GM10266 (cell line): Measurements from ENCODE around the gene TPD52L2.

Experiments
- DNase-seq: peaks from one replicate; pipeline ENCODE4 v3.0.0; 2012; ENCODE audit errors: extremely low spot score
- CTCF ChIP-seq: IDR thresholded peaks from 2 replicates; pipeline ENCODE4 v1.5.1; 2012; ENCODE audit warnings: mild to moderate bottlenecking, low read depth; ENCODE audit not compliant: control insufficient read depth, insufficient read depth; ENCODE audit errors: missing control alignments

TPD52L2 gene

DNA sequence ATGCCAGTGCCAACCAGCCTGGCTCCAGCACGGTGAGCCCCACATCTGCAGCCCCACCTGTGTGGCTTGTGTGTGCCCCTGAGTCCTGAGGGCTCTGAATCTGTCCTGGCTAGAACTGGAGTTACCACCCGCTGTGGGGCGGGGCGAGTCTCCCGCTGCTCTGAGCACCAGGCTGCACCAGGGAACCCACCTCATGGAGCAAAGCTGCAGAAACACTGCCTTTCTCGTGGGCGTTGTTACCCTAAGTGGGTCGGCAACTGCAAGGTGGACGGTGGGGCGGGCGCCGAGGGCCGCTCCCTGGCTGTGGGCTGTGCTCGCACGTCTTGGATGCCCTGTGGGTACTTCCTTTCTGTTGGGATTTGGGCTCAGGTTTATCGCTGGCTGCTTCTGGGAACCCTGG lies 21.3 kb upstream of the TPD52L2 start:
- DNase-seq = no peak
- no peak for TF ChIP-seq CTCF

GRCh38 chr20:63844511-63844991 lies 20.5 kb upstream of the TPD52L2 start:
- TF ChIP-seq CTCF = no peak
- DNase-seq = no peak

DNA sequence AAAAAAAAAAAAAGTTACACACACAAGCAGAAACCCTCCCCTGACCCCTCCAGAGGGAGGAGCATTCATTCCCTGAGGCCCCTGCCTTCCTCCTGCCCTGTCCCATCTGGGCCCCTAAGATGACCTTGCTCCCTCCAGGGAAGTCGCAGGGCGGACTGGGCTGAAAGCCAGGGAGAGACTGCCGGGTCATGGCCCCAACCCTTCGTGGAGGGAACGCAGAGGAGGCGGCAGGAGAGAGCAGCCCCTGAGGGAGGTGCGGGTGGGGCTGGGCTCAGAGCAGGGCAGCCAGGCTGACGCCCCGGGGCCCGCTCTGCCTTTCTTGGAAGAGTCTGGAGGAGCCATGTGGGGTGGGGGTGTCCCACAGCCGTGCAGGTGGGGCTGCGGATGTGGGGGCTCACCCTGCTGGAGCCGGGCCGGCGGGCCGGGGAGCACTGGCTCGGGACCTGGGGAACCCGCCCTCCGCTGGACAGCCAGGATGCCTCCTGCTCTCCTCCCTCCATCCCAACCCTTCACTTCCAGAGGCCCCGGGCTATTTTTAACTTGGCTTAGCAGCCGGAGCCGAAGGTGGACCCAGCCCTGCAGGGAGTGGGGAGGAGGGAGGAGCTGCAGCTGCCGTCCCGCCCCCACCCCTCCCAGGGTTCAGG lies 18.8 kb upstream of the TPD52L2 start:
- no peak for TF ChIP-seq CTCF
- DNase-seq = no peak

DNA sequence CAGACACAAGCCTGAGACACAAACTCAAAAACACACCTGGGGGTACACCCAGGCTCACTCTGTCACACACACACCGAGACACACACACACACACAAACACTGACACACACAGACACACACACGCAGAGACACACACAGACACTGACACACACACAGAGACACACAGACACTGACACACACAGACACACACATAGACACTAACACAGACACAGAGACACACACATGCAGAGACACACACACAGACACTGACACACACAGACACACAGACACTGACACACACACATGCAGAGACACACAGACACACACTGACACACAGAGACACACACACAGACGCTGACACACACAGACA lies 18.2 kb upstream of the TPD52L2 start:
- DNase-seq = no peak
- no peak for TF ChIP-seq CTCF

- peak; percentile 57 for DNase-seq
Measured at GRCh38 chr20:63847237-63848002, 17.6 kb upstream of the TPD52L2 start.

DNA sequence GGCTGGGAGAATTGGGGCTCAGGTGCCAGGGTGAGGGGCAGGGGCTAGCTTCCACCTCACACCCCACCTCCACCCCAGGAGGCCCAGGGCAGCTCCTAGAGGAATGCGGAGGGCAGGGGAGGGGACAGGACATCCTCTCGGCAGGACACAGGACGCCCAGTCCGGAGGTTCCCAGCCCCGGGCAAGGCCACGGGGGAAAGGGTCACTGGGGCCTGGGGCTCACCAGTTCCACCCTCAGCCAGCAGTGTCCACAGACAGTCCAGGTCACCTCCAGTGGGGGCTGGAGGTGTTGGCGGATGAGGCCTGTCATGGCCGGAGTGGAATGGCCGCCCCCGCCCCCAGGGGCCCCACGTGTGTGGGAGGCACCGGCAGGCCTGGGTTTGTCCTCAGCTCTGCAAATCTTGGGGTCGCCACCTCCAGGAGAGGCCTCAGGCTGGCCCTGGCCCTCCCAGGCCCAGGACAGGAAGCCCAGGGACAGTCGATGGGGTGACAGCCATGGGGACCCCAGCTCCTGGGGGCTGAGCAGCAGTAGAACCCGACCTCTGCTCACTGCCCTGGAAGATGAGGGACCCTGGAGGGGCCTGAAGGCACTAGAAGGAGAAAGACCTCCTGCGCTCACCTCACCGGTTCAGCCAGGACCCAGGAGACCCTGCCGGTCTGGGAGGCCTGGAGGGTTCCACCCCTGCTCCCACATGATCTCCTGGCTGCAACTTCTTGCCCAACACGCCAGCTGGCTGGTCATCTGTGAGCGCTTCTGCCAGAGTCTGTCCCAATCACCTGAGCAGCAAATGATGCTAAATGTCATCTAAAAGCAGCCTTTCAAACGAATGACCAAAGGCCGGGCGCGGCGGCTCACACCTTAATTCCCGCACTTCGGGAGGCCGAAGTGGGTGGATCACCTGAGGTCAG lies 16.8 kb upstream of the TPD52L2 start:
- no peak for DNase-seq
- no peak for TF ChIP-seq CTCF

More at GRCh38 chr20:63847237-63848002, 17.6 kb upstream of the TPD52L2 start:
- no peak for TF ChIP-seq CTCF
